ENCODE data around the gene CTAGE1.
A peak's percentile ranks its signal among the peaks of the same experiment; 100 is the strongest.
"Not testable (repeated sequence)": the region's sequence is repeated elsewhere in the genome, so short reads cannot be mapped to it uniquely, and the experiment has no call there.

The CTAGE1 gene

DNA sequence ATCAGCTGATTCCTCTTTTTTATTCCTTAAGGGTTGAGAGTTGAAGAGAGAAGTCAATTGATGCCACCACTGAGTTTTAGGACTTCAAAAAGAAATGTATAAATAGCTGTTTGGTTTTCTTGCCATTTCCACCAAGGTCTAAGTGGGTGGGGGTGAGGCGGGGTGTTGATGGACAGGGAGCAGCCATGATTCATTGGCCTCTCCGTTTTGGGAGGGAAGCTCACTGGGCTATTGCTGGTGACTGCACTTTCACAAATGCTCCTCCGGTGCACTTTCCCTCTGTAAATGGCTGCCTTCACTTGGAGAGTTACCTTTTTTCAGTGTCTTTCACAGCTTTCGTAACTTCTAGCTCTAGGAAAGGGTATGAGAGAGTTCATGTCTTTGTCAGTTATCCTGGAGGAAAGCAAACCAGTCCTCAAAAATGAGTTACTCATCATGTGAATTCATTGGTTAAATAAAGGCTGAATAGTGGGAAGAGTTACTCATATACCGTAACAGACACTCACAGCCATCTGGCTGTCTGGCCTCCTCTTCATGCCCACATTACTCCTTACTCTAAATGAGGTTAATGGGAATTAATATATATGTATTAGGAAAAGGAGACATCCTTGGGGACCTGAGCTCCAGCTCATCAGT, 17.4 kb upstream of the CTAGE1 start:
- no peak for DNase-seq

DNA sequence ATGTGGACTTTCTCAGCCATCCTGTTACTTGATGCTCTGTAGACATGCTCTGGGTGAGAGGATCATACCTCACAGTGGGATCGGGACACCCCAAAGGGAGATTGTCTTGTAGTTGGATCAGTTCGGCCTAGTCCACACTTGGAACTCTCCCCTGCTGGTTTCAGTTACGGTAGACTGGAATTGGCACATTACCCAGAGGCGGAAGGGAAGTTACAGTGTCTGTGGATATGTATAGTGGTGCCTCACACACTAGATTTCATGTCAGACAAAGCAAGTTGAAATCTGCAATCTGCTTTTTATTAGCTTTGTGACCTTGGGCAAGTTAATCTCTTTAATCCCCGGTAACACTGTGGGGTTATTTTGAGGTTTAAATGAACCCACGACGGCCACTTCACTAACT, 16.2 kb upstream of the CTAGE1 start:
- DNase-seq, result no peak

DNA sequence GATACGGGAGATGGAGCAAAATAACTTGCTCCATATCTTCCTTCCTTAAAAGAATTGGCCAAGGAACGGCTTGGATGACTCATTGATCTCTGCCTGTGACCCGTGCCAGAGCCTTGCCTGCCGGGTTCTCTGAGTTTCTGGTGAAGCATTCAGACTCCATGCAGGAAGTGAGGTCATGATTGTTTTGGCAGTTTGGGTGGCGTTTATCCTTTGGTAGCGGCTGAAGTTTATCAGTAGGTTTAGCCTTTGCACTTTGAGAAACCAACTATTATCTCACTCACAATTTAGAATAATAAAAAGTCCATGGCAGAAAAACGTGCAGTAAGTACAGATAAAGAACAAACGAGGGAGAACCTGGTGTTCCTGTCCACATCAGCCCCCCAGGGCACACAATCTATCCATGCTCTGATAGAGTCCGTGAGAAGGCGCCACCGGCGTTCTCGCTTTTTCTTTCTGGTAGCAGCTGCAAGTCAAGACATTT, 15.0 kb upstream of the CTAGE1 start:
- DNase-seq, result no peak

DNA sequence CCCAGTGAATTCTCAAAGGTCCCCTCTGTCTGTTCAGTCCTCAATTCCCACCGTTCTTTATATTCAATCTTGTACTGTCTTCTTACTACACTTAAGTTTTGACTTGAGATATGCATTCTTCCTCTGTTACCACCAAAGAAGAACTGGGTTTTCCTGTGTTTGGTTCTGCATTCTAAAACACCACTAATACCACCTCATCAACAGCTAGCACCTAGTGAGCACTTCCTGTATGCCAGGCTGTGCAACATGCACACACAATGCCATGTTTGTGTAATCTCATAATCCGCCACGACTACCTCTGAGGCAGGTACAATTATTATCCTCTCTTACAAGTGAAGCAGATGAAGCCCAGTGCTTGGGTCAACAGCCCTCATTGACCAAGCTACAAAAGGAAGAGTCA, 11.8 kb upstream of the CTAGE1 start:
- no peak for DNase-seq

DNA sequence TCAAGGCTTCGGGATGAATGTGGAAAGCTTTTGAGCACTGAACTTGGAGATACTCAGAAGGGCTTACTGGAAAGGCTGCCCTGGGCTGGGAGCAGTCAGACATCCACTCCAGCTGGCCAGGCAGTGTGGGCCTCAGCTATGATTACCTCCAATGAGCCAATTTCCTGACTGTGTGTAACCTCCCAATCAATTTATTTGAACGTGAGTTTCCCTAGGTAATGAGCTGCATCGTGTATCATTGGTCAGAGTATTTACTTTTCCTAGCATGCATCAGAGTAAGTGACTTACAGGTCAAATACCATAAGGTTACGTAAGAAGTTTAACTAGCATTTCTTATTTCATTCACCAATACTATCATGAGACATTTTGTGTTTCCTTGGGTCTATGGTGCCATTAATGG, 11.0 kb upstream of the CTAGE1 start:
- peak; percentile 33 for DNase-seq

DNA sequence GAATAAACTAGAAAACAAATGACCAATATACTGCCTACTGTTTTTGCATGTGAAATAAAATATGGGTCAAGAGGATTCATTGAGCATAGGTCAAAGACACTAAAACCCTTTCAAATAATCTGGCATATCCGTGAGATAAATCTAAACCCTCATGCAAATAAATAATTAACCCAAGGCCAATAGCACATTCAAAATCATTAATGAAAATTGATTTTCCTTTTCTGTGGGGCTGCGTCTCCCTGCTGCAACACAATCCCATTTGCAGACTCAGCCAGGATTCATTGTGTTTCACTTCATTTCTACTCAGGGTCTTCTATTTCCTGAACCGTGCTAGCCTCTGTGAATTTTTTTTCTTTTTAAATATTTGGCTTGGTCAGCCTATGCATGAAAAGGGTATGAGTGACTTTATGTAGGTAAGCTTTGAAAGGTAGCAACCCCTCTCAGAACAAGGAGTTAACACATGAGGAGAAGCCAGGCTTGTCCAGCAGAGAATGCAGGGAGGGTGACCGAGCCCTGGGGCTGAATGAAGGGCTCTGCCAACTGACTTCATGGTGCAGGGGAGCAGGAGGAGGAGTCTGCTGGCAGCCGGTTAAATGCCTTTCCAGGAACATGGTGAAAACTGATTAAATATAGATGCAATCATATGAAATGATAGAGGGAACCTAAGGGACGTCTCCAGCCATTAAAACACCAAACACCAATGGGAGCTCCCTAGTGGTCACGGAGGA, 10.3 kb upstream of the CTAGE1 start:
- DNase-seq, result no peak

DNA sequence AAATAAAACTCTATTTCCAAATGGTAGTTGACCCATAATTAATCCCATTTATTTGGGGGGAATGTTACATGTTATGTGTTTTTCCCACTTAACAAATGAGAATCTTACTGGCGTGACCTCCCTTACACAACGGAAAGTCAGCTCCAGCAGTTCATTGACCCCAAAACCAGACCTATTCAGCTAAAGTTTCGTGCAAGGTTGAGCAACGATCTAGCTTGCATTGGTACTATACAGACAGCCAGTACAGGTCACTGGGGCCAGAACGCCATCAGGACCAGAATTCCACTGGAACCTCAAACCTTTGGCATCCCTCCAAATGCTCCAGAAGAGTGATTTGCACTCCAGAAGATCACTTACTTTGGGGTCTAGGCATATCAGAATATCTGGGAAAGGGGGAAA, 6.8 kb upstream of the CTAGE1 start:
- no peak for DNase-seq

DNA sequence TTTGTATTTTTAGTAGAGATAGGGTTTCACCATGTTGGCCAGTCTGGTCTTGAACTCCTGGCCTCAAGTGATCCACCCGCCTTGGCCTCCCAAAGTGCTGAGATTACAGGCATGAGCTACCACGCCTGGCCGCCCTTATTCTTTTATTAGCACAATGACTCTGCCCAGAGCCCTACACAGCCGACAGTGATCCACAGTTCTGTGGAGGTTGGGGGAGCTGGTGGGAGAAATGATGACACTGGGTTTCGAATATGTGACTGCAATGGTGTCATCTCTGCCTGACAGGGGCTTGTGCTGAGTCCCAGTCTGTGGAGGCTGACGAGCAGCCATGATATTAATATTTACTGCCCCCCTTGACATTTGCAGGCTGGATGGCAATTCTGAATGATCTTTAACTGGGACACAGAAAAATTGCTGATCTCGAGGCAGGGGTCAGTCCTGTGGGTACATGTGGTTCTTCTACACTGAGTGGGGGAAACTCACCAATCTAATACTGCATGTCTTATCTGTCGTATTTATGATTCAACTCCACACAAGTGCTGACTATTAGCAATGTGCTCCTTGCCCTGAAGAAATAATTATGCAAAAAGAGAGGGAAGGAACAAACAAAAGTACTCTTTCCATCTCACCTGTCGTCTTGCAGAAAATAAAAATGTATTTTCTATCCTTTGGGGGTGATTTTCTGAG, 6.3 kb upstream of the CTAGE1 start:
- DNase-seq, result no peak

DNA sequence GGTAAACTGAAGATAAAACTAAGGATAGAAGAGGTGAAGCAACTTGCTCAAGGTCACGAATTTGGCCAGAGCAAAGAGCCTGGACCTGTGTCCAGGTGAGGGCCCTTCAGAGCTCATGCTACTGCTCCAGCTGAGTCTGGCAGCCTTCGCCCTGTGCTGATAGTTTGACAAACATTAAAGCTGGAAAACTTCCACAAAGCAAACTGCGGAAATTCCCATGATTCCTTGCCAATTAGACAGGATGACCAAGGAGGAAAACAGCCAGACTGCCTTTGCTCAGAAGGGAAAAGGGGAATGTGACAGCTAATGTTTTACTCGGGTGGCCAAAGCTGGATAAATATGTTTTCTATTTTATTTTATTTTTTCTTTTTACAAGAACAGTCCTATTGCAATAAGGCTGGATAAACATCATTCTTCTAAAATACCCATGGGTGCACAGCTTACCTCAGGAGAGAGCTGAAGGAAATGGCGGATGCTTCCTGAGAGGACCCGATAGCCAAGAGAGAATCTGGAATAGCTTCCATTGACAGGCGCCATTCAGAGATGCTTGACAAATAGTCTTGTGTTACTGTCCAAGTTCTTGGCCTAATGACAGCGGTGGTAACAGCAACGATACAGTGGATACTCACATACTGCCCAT, 5.3 kb upstream of the CTAGE1 start:
- no peak for DNase-seq

DNA sequence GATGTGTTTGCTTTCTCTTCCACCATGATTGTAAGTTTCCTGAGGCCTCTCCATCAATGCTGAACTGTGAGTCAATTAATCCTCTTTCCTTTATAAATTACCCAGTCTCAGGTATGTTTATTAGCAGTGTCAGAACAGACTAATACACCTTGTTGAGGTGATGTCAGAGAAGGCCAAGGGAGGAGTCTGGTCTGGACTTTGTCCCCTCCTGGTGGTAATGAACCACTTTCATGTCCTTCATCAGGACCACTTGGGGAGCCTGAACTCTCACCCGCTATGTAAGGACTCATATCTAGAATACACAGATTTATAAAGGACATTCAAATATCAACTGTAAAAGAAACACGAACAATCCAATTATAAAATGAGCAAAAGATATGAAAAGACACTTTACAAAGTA, 2.9 kb upstream of the CTAGE1 start:
- no peak for DNase-seq

DNA sequence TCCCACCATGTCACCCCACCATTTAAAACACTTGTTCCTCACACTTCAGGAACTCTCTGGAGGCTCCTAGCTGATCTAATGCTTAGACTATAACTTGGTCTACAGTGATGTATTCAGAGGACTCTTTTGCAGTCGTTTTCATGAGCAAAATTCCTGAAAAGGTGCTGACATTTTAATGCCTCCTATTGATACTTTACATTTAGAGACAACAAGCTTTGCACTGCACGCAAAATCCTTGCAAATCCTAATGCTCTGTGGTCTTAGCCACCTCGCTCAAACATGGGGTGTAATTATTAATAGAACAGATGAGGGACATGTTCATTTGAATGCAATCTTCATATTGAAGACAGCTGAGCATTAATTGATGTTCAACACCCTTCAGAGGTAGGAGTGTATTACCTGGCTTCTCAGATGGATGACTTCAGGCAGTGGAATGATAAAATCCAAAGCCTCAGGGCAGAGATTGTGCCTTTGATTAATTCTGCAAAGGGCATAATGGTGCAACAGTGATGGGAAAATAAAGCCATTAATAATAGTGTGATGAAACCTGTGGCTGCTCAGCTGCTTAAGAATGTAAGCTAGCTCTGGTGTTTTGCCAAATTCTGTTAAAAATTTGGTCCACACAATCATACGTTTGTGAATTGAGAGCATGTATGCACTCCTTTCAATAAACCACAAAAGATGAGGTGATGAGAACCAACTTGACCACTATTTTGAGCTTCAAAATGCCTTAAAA, 5.4 kb downstream of the CTAGE1 start:
- no peak for DNase-seq

DNA sequence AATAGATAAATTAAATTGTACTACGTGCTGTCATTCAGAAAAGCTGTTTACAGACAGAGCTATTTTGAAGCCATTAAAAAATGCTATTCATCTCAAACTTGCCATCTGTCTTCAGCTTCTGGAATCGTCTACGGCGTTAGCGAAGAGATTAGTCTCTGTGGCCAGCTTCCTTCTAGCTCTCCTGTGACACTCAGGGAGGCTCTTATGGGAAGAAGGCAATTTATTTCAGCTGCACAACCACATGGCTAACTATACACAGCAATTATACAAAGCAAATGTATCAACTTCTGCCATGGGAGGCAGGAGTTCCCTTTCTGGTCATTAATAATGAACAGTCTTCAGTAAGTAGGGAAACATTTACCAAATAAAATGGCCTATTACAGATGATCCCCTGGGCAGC, 6.3 kb downstream of the CTAGE1 start:
- DNase-seq, result no peak

DNA sequence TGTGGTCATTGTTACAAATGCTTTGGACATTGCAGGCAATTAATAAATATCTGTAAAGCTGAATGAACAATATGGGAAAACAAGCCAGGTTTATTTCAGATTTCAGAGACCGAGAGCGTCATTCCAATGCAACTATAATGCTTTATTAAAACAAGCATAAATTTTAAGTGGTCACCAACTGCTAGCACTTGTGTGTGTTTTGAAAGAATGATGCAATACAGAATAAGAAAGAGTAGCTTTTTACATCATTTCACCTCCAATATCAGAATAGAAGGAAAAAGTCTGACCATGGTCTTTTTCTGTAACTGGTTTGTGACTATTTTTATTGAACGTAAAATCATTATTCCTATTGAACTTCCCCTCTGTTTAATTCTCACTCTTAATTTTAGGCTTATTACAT, 7.6 kb downstream of the CTAGE1 start:
- no peak for DNase-seq

DNA sequence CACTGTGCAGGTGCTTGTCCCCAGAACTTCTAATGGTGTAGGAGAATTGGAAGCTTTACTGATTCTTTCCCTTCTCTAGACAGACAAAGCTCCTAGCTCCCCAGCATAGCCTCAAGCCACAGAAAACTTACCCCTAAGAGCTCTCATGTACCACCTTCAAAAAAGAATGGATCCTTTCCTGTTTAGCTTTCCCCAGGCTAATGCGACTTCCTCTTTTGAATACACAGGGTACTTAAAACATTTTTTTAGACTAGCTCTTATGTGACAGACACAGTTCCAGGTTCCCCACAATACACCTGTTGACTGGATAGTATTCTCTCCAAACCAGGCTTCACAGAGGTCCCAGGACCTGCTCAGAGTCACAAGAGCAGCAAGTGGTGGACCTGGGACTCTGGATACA, 8.3 kb downstream of the CTAGE1 start:
- no peak for DNase-seq

DNA sequence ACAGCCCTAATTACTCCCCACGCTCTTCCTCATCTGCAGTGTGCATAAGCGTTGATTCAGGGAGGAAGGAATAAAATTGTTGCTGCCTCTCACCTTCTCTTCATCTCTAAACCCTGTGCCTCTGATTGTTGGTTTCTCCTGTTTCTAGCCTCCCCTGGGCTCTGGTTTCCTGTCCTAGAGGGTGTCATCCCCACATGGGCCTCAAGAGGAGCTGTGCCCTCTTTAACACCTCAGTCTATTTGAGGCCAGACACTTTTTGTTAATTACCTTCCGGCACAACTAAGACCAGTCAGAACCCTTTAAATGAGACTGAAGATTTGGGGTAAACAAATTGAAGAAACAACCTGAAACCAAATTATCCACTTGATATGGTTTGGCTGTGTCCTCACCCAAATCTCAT, 9.7 kb downstream of the CTAGE1 start:
- no peak for DNase-seq

DNA sequence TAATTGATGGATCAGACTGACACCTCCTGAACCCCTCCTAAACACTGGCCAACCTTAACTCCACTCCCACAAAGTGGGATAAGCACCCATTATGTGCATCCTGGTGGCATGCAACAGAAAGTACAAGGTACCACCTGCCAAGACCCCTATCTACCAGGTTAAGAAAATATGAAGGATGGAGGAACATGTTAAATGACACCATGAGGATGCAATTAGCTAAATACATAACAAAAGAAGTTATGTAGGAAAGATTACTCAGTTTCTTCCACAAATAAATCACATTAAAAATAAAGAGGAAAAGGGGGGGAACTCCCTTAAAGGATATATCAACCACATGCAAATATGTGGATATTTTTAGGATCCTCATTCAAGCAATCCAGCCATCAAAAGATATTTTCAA, 12.6 kb downstream of the CTAGE1 start:
- no peak for DNase-seq

DNA sequence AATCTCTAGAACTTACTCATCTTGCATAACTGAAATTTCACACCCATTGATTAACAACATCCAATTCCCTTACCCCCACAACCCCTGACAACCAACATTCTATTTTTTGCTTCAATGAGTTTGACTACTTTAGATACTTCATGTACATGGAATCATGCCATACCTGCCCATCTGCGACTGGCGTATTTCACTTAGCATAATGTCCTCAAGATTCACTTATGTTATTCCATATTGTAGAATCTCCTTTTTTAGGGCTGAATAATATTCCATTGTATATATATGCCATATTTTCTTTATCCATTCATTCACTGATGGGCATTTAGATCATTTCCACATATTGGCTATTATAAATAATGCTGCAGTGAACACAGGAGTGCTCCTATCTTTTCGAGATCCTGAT, 13.8 kb downstream of the CTAGE1 start:
- DNase-seq, result no peak

DNA sequence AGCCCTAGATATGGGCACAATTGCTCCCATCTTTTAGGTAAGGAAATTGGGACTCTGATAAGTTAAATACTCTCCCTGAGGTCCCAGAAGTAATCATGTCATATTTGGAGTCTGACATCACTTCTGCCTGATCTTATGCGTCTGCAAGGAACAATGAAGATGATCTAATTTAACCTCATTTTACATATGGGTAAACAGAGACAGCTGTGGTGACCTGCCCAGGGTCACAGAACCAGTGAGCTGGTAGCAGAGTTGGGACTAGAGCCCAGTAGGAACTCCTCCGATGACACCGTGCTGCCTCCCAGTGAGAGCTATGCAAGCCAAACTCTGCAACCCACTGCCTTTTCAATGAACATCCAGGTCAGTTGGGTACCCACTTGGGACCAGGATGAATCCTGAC, 17.8 kb downstream of the CTAGE1 start:
- peak; percentile 29 for DNase-seq

DNA sequence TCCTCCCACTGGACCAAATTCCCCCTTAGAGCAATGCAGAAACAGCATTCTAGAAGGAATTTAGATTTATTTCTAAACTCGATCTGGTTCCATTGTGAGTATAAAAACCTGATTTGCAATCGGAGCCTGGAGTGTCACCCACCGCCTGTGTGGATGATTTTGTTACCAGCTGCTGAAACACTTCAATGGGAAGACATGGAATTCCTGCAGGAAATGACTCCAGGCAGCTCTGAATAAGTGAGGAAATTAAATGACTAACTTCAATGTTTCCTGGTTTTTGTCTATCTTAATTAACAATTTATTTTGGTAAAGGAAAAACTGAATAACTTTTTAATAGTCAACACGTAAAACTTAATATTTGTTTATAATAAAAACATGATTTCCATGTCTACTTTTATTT, 19.3 kb downstream of the CTAGE1 start:
- no peak for DNase-seq

DNA sequence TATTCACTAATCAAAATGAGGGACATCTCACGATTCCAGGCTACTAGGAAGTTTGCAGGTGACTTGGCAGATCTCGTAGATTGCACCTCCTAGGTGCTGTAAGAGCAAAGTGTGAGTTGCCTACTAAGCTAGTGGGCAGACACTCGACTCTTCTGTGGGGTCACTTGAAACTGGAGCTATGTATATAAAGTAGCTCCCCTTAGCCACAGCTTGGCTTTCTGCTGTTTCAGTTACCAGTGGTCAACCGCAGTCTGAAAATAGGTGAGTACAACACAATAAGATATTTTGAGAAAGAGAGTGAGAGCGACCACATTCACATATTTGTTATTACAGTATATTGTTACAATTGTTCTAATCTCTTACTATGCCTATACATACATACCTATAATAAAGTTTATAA, 23.3 kb downstream of the CTAGE1 start:
- no peak for DNase-seq

DNA sequence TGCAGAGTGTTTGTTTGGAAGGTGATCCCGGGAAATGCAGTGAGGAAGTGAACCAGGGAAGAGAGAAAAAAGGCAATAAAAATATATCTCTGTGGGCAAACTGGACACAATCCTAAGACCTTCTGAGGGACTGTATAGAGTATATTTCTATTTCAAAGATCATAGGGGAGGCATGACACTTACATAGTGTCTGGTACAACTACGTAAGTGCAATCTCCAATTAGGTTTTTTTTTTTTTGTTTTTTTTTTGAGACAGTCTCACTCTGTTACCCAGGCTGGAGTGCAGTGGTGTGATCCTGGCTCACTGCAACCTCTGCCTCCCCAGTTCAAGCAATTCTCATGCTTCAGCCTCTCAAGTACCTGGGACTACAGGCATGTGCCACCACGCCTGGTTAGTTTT, 24.6 kb downstream of the CTAGE1 start:
- DNase-seq, result not testable (repeated sequence)

DNA sequence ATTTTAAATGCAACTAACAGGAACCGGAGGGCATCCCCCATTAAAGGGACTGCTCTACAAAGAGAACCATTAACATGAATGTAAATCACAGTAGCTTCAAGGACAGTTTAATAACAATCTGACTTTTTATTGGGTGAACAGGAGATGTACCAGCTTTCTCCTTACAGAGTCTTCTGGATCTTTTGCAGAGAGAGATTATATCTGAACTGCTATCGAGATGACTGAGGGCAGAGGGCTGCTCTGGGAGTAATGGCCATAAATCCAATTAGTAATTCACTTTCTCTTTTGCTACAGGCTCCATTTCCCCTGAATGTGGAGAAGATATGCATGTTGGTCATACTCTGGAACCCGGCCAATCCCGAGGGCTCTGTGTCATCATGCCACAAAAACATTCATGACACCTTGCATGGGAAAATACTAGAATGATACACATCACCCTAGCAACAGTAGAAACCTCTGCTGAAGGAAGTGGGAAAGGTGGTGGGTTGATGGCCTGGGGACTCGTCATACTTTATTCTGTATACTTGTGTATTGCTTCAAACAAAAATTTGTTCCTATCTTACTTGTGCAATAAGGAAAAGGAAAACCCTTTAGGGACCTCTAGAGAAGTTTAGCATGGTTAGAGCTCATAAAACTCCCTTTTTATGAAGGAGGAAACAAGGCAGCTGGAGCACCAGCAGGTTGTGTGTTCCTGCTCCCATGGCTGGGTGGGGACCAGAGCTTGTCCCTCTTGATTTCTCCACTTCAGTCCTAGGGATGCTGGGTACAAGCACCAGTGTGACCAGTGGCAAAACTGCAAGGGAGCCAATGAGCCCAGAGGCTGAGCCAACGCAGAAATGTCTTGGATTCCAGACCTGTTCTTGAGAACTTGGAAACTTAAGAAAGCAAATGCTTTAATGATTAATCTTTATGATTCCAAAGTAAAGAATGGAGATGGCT, 26.0 kb downstream of the CTAGE1 start:
- peak; percentile 11 for DNase-seq
